ENCODE measurements around the gene BMPR1A.
"Not testable (repeated sequence)": the region's sequence is repeated elsewhere in the genome, so short reads cannot be mapped to it uniquely, and the experiment has no call there.

The BMPR1A gene

GRCh38 chr10:86871563-86872183, 115.3 kb downstream of the BMPR1A start:
- DNase-seq (ENCODE audit: low read depth in 2 of 3, low spot score in 1 of 3) = no peak

- no peak for DNase-seq (ENCODE audit: low read depth in 2 of 3, low spot score in 1 of 3)
Observed at GRCh38 chr10:86872757-86873156, 116.3 kb downstream of the BMPR1A start.

GRCh38 chr10:86876748-86877147, 120.3 kb downstream of the BMPR1A start:
- no peak for DNase-seq (ENCODE audit: low read depth in 2 of 3, low spot score in 1 of 3)

GRCh38 chr10:86878983-86879713, 122.7 kb downstream of the BMPR1A start:
- DNase-seq (ENCODE audit: low read depth in 2 of 3, low spot score in 1 of 3) = no peak

- DNase-seq (ENCODE audit: low read depth in 2 of 3, low spot score in 1 of 3) = no peak
Observed at GRCh38 chr10:86880971-86881370, 124.6 kb downstream of the BMPR1A start.

- no peak for DNase-seq (ENCODE audit: low read depth in 2 of 3, low spot score in 1 of 3)
Observed at GRCh38 chr10:86888585-86889381, 132.4 kb downstream of the BMPR1A start.

GRCh38 chr10:86889997-86890396, 133.6 kb downstream of the BMPR1A start:
- DNase-seq (ENCODE audit: low read depth in 2 of 3, low spot score in 1 of 3) = no peak

GRCh38 chr10:86898511-86898910, 142.1 kb downstream of the BMPR1A start:
- DNase-seq (ENCODE audit: low read depth in 2 of 3, low spot score in 1 of 3) = no peak

- DNase-seq (ENCODE audit: low read depth in 2 of 3, low spot score in 1 of 3) = no peak
Observed at GRCh38 chr10:86899132-86899531, 142.7 kb downstream of the BMPR1A start.

GRCh38 chr10:86899670-86900276, 143.4 kb downstream of the BMPR1A start:
- peak in 2 of 3 donors; percentile 9 to 42 for DNase-seq (ENCODE audit: low read depth in 2 of 3, low spot score in 1 of 3)

GRCh38 chr10:86900955-86901354, 144.5 kb downstream of the BMPR1A start:
- no peak for DNase-seq (ENCODE audit: low read depth in 2 of 3, low spot score in 1 of 3)

- no peak for DNase-seq (ENCODE audit: low read depth in 2 of 3, low spot score in 1 of 3)
Observed at GRCh38 chr10:86904600-86904999, 148.2 kb downstream of the BMPR1A start.

- no peak for DNase-seq (ENCODE audit: low read depth in 2 of 3, low spot score in 1 of 3)
Observed at GRCh38 chr10:86905429-86905828, 149.0 kb downstream of the BMPR1A start.

- DNase-seq (ENCODE audit: low read depth in 2 of 3, low spot score in 1 of 3) = no peak
Observed at GRCh38 chr10:86914734-86915133, 158.3 kb downstream of the BMPR1A start.

- DNase-seq (ENCODE audit: low read depth in 2 of 3, low spot score in 1 of 3) = no peak
Observed at GRCh38 chr10:86918022-86918471, 161.6 kb downstream of the BMPR1A start.

- DNase-seq (ENCODE audit: low read depth in 2 of 3, low spot score in 1 of 3) = no peak
Observed at GRCh38 chr10:86922553-86922961, 166.1 kb downstream of the BMPR1A start.

- DNase-seq (ENCODE audit: low read depth in 2 of 3, low spot score in 1 of 3) = no peak
Observed at GRCh38 chr10:86929468-86930380, 173.3 kb downstream of the BMPR1A start.

GRCh38 chr10:86931872-86932271, 175.5 kb downstream of the BMPR1A start:
- DNase-seq (ENCODE audit: low read depth in 2 of 3, low spot score in 1 of 3) = no peak

GRCh38 chr10:86932674-86933073, 176.3 kb downstream of the BMPR1A start:
- DNase-seq (ENCODE audit: low read depth in 2 of 3, low spot score in 1 of 3) = no peak

GRCh38 chr10:86934162-86934711, 177.8 kb downstream of the BMPR1A start:
- not testable (repeated sequence) for DNase-seq (ENCODE audit: low read depth in 2 of 3, low spot score in 1 of 3)
